HepG2 (cell line): ENCODE data around the gene POLRMT. TPM values are rescaled to one million over a fixed set of nuclear protein-coding genes. Genes with fewer than 3 reads are reported as not detected.

Experiments used
- ATAC-seq: fragments of 200-7000 bp; cut with Tn5 transposase; 3 replicates; pipeline ENCODE4 v1.9.1; 2020; ENCODE audit warnings: mild to moderate bottlenecking, moderate library complexity
- BruUV-seq: library from RNA; stranded (reverse); fragments of 400-500 nt; replicated peaks from 2 replicates; lab custom pipeline; 2021; lab: Mats Ljungman, UMichigan
- CTCF ChIA-PET: fragments of 300-600 bp; formaldehyde crosslinking; extraction: SDS; loops from one replicate; lab custom pipeline; 2021; ENCODE audit warnings: low total read pairs, inconsistent platforms, low intra/inter-chr PET ratio; lab: Yijun Ruan, JAX
- POLR2A ChIA-PET: fragments of 350-600 bp; sonication (Branson Sonifier 250); formaldehyde crosslinking; loops from one replicate; lab custom pipeline; 2020; ENCODE audit warnings: antibody characterized with exemption, inconsistent platforms; lab: Yijun Ruan, JAX
- DNase-seq: peaks from one replicate; pipeline ENCODE4 v3.0.0-alpha.2; 2015; ENCODE audit warnings: low spot score
- FAIRE-seq: peaks from 3 replicates; lab custom pipeline; 2011; peaks lifted over from hg19 to GRCh38; lab: Jason Lieb, UNC
- H2AFZ ChIP-seq: one replicate; pipeline ENCODE4 v1.6.1; 2011; ENCODE audit warnings: low read length, inconsistent platforms
- H3K27ac ChIP-seq: fragments of 300-600 bp; 3 replicates; pipeline ENCODE4 v1.8.0; 2011; ENCODE audit warnings: mixed run types, mild to moderate bottlenecking, mixed read lengths, low read length, inconsistent platforms; ENCODE audit not compliant: insufficient read depth; ENCODE audit errors: extremely low read length
- H3K27me3 ChIP-seq, 2 experiments: fragments of 200-600 bp in 1 of 2; 2 replicates in 1 of 2; 3 replicates in 1 of 2; pipeline versions ENCODE4 v1.6.0 to v1.8.0; 2011; ENCODE audit warnings: low read length in 2 of 2, mild to moderate bottlenecking in 2 of 2, moderate library complexity in 2 of 2, inconsistent platforms in 1 of 2; ENCODE audit not compliant: insufficient read depth in 2 of 2, control insufficient read depth in 1 of 2
- H3K36me3 ChIP-seq, 2 experiments: fragments of 200-600 bp in 1 of 2; replicated peaks in 1 of 2; 2 replicates in 1 of 2; 3 replicates in 1 of 2; pipeline versions ENCODE4 v1.5.1 to v1.8.0; 2011; ENCODE audit warnings: low read length in 2 of 2, inconsistent platforms in 1 of 2; ENCODE audit not compliant: insufficient read depth in 2 of 2, control insufficient read depth in 1 of 2
- H3K4me1 ChIP-seq: 2 replicates; pipeline ENCODE4 v1.5.1; 2012; ENCODE audit warnings: low read length, inconsistent platforms; ENCODE audit not compliant: insufficient read depth
- H3K4me2 ChIP-seq: 2 replicates; pipeline ENCODE4 v1.6.0; 2011; ENCODE audit warnings: low read depth, low read length, inconsistent platforms
- H3K4me3 ChIP-seq, 3 experiments: fragments of 200-600 bp in 1 of 3; sonication (generic), shearing (Covaris generic) in 1 of 3; replicated peaks in 1 of 3; 2 replicates each; pipeline ENCODE4 v1.5.1; 2011 to 2016; ENCODE audit warnings: low read length in 3 of 3, inconsistent platforms in 2 of 3, low read depth in 2 of 3, mild to moderate bottlenecking in 2 of 3, control low read depth in 1 of 3, mixed read lengths in 1 of 3; ENCODE audit not compliant: insufficient read depth in 1 of 3
- H3K79me2 ChIP-seq: one replicate; pipeline ENCODE4 v1.6.1; 2011; ENCODE audit warnings: low read length, inconsistent platforms; ENCODE audit not compliant: insufficient read depth
- H3K9ac ChIP-seq: 2 replicates; pipeline ENCODE4 v1.6.0; 2011; ENCODE audit warnings: mild to moderate bottlenecking, low read depth, low read length, inconsistent platforms; ENCODE audit not compliant: insufficient read depth
- H3K9me3 ChIP-seq: 2 replicates; pipeline ENCODE4 v1.5.1; 2012; ENCODE audit warnings: mild to moderate bottlenecking, low read length
- H4K20me1 ChIP-seq: 2 replicates; pipeline ENCODE4 v1.6.0; 2011; ENCODE audit warnings: inconsistent platforms, mild to moderate bottlenecking, low read length, moderate library complexity; ENCODE audit not compliant: insufficient read depth
- AGO2 ChIP-seq: fragments of 200-400 bp; formaldehyde crosslinking; optimal IDR thresholded peaks from 2 replicates; pipeline ENCODE3; 2017; ENCODE audit warnings: mild to moderate bottlenecking, low read depth, low read length, moderate library complexity
- ARID4A ChIP-seq: sonication (generic); formaldehyde crosslinking; IDR thresholded peaks from 2 replicates; pipeline ENCODE4 v1.5.0; 2020; ENCODE audit warnings: mild to moderate bottlenecking, missing genetic modification reagents, borderline replicate concordance
- CHCHD3 ChIP-seq: sonication (generic); formaldehyde crosslinking; IDR thresholded peaks from 2 replicates; pipeline ENCODE4 v1.8.0; 2022; ENCODE audit warnings: mild to moderate bottlenecking, missing genetic modification reagents, moderate library complexity
- DBP ChIP-seq: sonication (generic); formaldehyde crosslinking; IDR thresholded peaks from 2 replicates; pipeline ENCODE4 v1.4.0; 2020; ENCODE audit warnings: missing genetic modification reagents; ENCODE audit errors: not compliant biosample characterization
- ETV5 ChIP-seq: IDR thresholded peaks from 2 replicates; pipeline ENCODE4 v1.6.1; 2018; ENCODE audit warnings: missing biosample characterization, missing genetic modification reagents, inconsistent platforms, borderline replicate concordance
- HNF4A ChIP-seq: sonication (generic); formaldehyde crosslinking; IDR thresholded peaks from 2 replicates; pipeline ENCODE4 v1.4.0; 2020; ENCODE audit warnings: missing genetic modification reagents
- WGBS: methylation state at CpG from one replicate; pipeline ENCODE4 v1.1.6; 2017; ENCODE audit warnings: low lambda C conversion rate; 5-methylcytosine and 5-hydroxymethylcytosine counted together
- in situ Hi-C: cut with HindIII; loops from 2 replicates; pipeline ENCODE4 v1.10.0; 2017; ENCODE audit warnings: low pct_unique_long_range_greater_than_20kb; ENCODE audit not compliant: extremely low pct_ligation_motif_present
- intact Hi-C: fragments of 100-400 bp; cut with micrococcal nuclease; formaldehyde crosslinking; loops from one replicate; pipeline ENCODE4 v1.10.0; 2022; ENCODE audit not compliant: unreplicated experiment
- polyA plus RNA-seq, 8 experiments: library from polyadenylated mRNA; depleted of rRNA in 3 of 8; stranded (reverse) in 7 of 8; unstranded in 1 of 8; fragments of >200 nt; fragmentation: Illumina TruSeq in 4 of 8; extraction: Trizol in 4 of 8; gene quantifications; 2 replicates each; pipeline versions ENCODE4 v1.2.1 to v1.2.3, GENCODE V29; 2011 to 2016; ENCODE audit warnings: low read depth in 4 of 8, missing spikeins in 1 of 8, mixed read lengths in 1 of 8; ENCODE audit not compliant: insufficient read depth in 1 of 8
- total RNA-seq, 5 experiments: library from RNA; depleted of rRNA; stranded (reverse); fragments of >200 nt; fragmentation: Illumina TruSeq; extraction: Trizol; gene quantifications; 2 replicates each; pipeline ENCODE4 v1.2.3, GENCODE V29; 2016; ENCODE audit warnings: low read depth in 1 of 5

The POLRMT gene
- total and polyA plus RNA-seq, 2 of the 13 experiments (the other 11 are each of a cell fraction or from before 2014, with no cell fraction given), result 78.0 to 101 TPM

GRCh38 chr19:658059-658839 lies 24.9 kb upstream of the POLRMT start (continued):
- no peak for TF ChIP-seq CHCHD3 (CRISPR knock-in tag)
- no peak for TF ChIP-seq DBP (CRISPR knock-in tag)
- 0 out of 2 replicates have a peak, but pooled peaks have one; percentile 26 for TF ChIP-seq ARID4A (CRISPR knock-in tag)
- TF ChIP-seq HNF4A (CRISPR knock-in tag), result no peak
- TF ChIP-seq, all 625 proteins: peak for 3

GRCh38 chr19:657611-658010 lies 24.3 kb upstream of the POLRMT start:
- POLR2A ChIA-PET, result interaction anchor here (1.1 kb wide), 1 partner anchor 24 kb away, joined by 3 read pairs; the partner anchor contains the start of gene POLRMT
- H3K36me3 ChIP-seq, result peaks cover 15 to 47% of the 10 kb centered on the region in 2 experiments; a peak in 4 of 5 replicates
- CTCF ChIA-PET, result no interaction called here
- H3K27me3 ChIP-seq, result no peaks in the 10 kb centered on the region; a peak in 1 of 5 replicates
- peaks cover 96% of the 10 kb centered on the region for H3K79me2 ChIP-seq
- H3K4me2 ChIP-seq, result no peak overlapping the region
- in situ Hi-C loops, result no loop called here
- peaks cover 87% of the 10 kb centered on the region for H4K20me1 ChIP-seq
- no peak for FAIRE-seq
- no peak for ATAC-seq
- no peak overlapping the region for H3K4me3 ChIP-seq
- peaks cover 42% of the 10 kb centered on the region for H3K4me1 ChIP-seq
- DNase-seq, result no peak
- WGBS, result 90% methylated on average over 2 of the region's 19 CpGs
- no TSS peak for BruUV-seq
- intact Hi-C loops, result no loop called here
- no peak overlapping the region for H3K9ac ChIP-seq
- H3K9me3 ChIP-seq, result no peaks in the 10 kb centered on the region
- H2AFZ ChIP-seq, result no peak overlapping the region
- TF ChIP-seq AGO2, result peak; percentile 12
- TF ChIP-seq ETV5 (CRISPR knock-in tag), result no peak
- H3K27ac ChIP-seq, result no peak overlapping the region
